HepG2 (cell line): ENCODE data around the gene RNASE8. TPM values are rescaled to one million over a fixed set of nuclear protein-coding genes. Genes with fewer than 3 reads are reported as not detected.

Source experiments
- ATF7-NPFF ChIP-seq: sonication (generic); formaldehyde crosslinking; IDR thresholded peaks from 2 replicates; pipeline ENCODE4 v1.8.1; 2023; ENCODE audit warnings: mild to moderate bottlenecking, low read depth, missing genetic modification reagents, moderate library complexity
- CAMTA2 ChIP-seq: sonication (generic); formaldehyde crosslinking; IDR thresholded peaks from 2 replicates; pipeline ENCODE4 v1.4.0; 2020; ENCODE audit warnings: mild to moderate bottlenecking, missing genetic modification reagents, borderline replicate concordance
- HBP1 ChIP-seq: IDR thresholded peaks from 2 replicates; pipeline ENCODE4 v1.6.1; 2016; ENCODE audit warnings: low read depth, control low read depth
- KLF16 ChIP-seq, 2 experiments: sonication (generic) in 1 of 2; formaldehyde crosslinking in 1 of 2; IDR thresholded peaks; 2 replicates each; pipeline versions ENCODE4 v1.6.1 to v1.8.0; 2016 to 2023; ENCODE audit warnings: missing genetic modification reagents in 2 of 2, missing compliant biosample characterization in 1 of 2
- PATZ1 ChIP-seq: sonication (generic); formaldehyde crosslinking; IDR thresholded peaks from 2 replicates; pipeline ENCODE4 v1.4.0; 2020; ENCODE audit warnings: missing genetic modification reagents
- PREB ChIP-seq: sonication (generic); formaldehyde crosslinking; IDR thresholded peaks from 2 replicates; pipeline ENCODE4 v1.4.0; 2020; ENCODE audit warnings: missing genetic modification reagents
- SIX4 ChIP-seq: sonication (generic); formaldehyde crosslinking; IDR thresholded peaks from 2 replicates; pipeline ENCODE4 v1.4.0; 2020; ENCODE audit warnings: missing genetic modification reagents
- TCF12 ChIP-seq, 2 experiments: fragments of 450-650 bp in 1 of 2; sonication (generic) in 1 of 2; formaldehyde crosslinking in 1 of 2; IDR thresholded peaks; 2 replicates each; pipeline versions ENCODE4 v1.6.1 to v1.8.0; 2017 to 2022; ENCODE audit warnings: antibody characterized with exemption in 1 of 2, mild to moderate bottlenecking in 1 of 2, missing genetic modification reagents in 1 of 2, moderate library complexity in 1 of 2
- ZNF274 ChIP-seq: sonication (generic); formaldehyde crosslinking; IDR thresholded peaks from 2 replicates; pipeline ENCODE4 v1.5.1; 2020; ENCODE audit warnings: mild to moderate bottlenecking, missing genetic modification reagents
- ZNF296 ChIP-seq: sonication (generic); formaldehyde crosslinking; conservative IDR thresholded peaks from 2 replicates; pipeline ENCODE4 v1.5.0; 2020; ENCODE audit warnings: mild to moderate bottlenecking, missing genetic modification reagents
- ZNF777 ChIP-seq: sonication (generic); formaldehyde crosslinking; IDR thresholded peaks from 2 replicates; pipeline ENCODE4 v1.4.0; 2020; ENCODE audit warnings: missing genetic modification reagents
- polyA plus RNA-seq, 8 experiments: library from polyadenylated mRNA; depleted of rRNA in 3 of 8; stranded (reverse) in 7 of 8; unstranded in 1 of 8; fragments of >200 nt; fragmentation: Illumina TruSeq in 4 of 8; extraction: Trizol in 4 of 8; gene quantifications; 2 replicates each; pipeline versions ENCODE4 v1.2.1 to v1.2.3, GENCODE V29; 2011 to 2016; ENCODE audit warnings: low read depth in 4 of 8, missing spikeins in 1 of 8, mixed read lengths in 1 of 8; ENCODE audit not compliant: insufficient read depth in 1 of 8
- total RNA-seq, 5 experiments: library from RNA; depleted of rRNA; stranded (reverse); fragments of >200 nt; fragmentation: Illumina TruSeq; extraction: Trizol; gene quantifications; 2 replicates each; pipeline ENCODE4 v1.2.3, GENCODE V29; 2016; ENCODE audit warnings: low read depth in 1 of 5
- TF ChIP-seq, protein P1 (sequence below): sonication (generic); formaldehyde crosslinking; IDR thresholded peaks from 2 replicates; pipeline ENCODE4 v1.4.0; 2020; ENCODE audit warnings: mild to moderate bottlenecking, missing genetic modification reagents

RNASE8 gene
- total and polyA plus RNA-seq, 2 of the 13 experiments (the other 11 are each of a cell fraction or from before 2014, with no cell fraction given): not detected

GRCh38 chr14:21102521-21103410, 45.1 kb downstream of the RNASE8 start (continued):
- TF ChIP-seq, protein P1, sequence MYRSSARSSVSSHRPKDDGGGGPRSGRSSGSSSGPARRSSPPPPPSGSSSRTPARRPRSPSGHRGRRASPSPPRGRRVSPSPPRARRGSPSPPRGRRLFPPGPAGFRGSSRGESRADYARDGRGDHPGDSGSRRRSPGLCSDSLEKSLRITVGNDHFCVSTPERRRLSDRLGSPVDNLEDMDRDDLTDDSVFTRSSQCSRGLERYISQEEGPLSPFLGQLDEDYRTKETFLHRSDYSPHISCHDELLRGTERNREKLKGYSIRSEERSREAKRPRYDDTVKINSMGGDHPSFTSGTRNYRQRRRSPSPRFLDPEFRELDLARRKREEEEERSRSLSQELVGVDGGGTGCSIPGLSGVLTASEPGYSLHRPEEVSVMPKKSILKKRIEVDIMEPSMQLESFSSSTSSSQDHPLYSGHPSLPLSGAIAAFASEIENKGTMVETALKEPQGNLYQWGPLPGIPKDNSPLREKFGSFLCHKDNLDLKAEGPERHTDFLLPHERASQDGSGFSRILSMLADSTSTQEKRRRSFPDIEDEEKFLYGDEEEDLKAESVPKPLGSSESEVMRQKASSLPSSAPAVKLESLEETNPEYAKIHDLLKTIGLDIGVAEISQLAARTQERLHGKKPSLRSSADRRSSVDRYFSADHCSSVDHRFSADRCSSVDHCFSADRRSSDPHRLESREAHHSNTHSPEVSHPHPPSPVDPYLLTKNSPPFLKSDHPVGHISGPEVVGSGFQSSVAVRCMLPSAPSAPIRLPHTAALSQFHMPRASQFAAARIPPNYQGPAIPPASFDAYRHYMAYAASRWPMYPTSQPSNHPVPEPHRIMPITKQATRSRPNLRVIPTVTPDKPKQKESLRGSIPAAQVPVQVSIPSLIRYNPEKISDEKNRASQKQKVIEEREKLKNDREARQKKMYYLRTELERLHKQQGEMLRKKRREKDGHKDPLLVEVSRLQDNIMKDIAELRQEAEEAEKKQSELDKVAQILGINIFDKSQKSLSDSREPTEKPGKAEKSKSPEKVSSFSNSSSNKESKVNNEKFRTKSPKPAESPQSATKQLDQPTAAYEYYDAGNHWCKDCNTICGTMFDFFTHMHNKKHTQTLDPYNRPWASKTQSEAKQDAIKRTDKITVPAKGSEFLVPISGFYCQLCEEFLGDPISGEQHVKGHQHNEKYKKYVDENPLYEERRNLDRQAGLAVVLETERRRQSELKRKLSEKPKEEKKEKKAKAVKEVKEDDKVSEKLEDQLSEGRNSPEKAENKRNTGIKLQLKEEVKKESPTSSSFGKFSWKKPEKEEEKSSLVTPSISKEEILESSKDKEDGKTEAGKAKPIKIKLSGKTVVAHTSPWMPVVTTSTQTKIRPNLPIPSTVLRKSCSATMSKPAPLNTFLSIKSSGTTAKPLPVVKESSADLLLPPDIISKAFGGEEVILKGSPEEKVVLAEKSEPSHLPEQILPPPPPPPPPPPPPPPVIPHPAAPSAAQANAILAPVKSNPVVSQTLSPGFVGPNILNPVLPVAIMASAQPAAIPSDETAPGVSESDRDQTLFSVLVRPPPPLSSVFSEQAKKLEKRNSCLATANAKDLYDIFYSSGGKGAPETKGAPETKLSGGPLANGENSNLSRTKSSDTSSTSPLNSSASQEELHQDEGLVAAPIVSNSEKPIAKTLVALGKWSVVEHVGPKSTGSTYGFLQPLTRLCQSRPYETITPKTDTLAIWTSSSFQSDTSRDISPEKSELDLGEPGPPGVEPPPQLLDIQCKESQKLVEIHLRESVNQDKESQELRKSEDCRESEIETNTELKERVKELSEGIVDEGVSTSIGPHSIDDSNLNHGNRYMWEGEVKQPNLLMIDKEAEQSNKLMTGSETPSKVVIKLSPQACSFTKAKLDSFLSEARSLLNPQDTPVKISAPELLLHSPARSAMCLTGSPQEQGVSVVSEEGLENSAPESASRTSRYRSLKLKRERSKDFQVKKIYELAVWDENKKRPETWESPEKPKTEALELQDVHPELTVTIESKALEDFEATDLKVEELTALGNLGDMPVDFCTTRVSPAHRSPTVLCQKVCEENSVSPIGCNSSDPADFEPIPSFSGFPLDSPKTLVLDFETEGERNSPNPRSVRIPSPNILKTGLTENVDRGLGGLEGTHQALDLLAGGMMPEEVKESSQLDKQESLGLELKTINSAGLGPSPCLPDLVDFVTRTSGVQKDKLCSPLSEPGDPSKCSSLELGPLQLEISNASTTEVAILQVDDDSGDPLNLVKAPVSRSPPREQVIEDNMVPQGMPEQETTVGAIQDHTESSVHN: peak; percentile 51; the same call in 1 of the 2 replicates
- TF ChIP-seq KLF16 (CRISPR knock-in tag; IDR thresholded peaks at IDR 0.05) (no peak), ZNF777 (CRISPR knock-in tag) (no peak), ZNF296 (peak; percentile 23; the same call in 1 of the 2 replicates), TCF12 (IDR thresholded peaks at IDR 0.05) (no peak), TCF12 (CRISPR knock-in tag; IDR thresholded peaks at IDR 0.05) (0 out of 2 replicates have a peak, but pooled peaks have one; percentile 8), HBP1 (CRISPR knock-in tag) (no peak), ATF7-NPFF (CRISPR knock-in tag) (no peak; the same call in 1 of the 2 replicates), PATZ1 (peak; percentile 22; the same call in 1 of the 2 replicates), SIX4 (no peak), CAMTA2 (CRISPR knock-in tag) (0 out of 2 replicates have a peak, but pooled peaks have one; percentile 9), ZNF274 (CRISPR knock-in tag) (no peak), PREB (CRISPR knock-in tag) (no peak)
